Measurements from ENCODE around the gene KRTAP10-2.
"Not testable (repeated sequence)": the region's sequence is repeated elsewhere in the genome, so short reads cannot be mapped to it uniquely, and the experiment has no call there.

KRTAP10-2 gene, protein sequence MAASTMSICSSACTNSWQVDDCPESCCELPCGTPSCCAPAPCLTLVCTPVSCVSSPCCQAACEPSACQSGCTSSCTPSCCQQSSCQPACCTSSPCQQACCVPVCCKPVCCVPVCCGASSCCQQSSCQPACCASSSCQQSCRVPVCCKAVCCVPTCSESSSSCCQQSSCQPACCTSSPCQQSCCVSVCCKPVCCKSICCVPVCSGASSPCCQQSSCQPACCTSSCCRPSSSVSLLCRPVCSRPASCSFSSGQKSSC

DNA sequence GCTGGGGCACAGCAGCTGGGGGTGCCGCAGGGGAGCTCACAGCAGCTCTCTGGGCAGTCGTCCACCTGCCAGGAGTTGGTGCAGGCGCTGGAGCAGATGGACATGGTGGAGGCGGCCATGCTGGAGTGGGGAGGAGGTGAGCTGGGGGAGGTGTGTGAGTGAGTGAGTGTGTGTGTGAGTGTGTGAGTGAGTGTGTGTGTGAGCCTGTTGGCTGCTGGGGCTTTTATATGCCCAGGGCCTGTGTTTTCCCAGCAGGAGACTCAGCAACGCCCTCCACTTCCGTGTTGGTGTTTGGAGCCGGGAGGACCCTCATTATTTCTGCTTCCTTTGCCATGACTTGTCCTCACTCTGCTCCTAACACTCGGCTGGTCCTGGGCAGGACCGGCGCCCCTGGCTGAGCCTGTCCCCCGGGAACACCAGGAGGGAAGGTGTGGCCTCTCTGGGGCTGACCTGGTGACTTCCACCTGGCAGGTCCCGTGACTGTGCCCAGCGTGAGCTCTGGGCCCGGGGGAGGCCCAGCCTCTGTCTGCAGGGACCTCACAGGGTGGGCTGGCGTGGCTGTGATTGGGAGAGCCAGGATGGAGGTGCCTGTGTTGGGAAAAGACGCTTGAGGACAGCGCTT, at the start of gene KRTAP10-2:
Gene KRTAP10-2, minus strand, starts transcription at position 166 of the 622 bp plus-strand sequence. Its CDS starts 47 bp downstream, at position 119.
- DNase-seq: no peak

DNA sequence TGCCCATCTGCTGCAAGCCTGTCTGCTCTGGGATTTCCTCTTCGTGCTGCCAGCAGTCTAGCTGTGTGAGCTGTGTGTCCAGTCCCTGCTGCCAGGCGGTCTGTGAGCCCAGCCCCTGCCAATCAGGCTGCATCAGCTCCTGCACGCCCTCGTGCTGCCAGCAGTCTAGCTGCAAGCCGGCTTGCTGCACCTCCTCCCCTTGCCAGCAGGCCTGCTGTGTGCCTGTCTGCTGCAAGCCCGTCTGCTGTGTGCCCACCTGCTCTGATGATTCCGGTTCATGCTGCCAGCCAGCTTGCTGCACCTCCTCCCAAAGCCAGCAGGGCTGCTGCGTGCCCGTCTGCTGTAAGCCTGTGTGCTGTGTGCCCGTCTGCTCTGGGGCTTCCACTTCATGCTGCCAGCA, 49.8 kb upstream of the KRTAP10-2 start:
- not testable (repeated sequence) for DNase-seq

DNA sequence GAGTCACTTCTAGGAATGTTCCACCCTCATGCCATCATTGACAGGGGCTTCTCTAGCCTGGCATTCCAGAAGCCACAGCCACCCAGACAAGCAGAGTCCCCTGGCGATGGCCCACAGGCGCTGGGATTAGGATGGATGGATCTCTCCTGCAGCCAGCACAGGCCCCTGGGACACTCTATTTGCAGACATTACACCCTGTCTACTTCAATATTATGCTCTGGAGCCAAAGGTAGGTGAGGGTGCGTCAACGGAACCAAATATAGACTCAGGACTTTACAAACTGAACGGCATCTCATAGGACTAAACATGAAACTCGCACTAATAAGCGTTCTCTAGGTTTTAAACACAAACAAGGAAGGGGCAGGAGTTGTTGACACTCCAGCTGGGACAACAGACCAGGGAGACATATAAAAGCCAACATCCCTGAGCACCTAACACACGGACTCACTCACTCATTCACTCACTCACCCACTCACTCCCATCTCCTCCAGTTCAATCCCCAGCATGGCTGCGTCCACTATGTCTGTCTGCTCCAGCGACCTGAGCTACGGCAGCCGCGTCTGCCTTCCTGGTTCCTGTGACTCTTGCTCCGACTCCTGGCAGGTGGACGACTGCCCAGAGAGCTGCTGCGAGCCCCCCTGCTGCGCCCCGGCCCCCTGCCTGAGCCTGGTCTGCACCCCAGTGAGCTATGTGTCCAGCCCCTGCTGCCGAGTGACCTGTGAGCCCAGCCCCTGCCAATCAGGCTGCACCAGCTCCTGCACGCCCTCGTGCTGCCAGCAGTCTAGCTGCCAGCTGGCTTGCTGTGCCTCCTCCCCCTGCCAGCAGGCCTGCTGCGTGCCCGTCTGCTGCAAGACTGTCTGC, 49.0 kb upstream of the KRTAP10-2 start, which contains the start of gene KRTAP10-7:
Gene KRTAP10-7, plus strand, starts transcription at position 480 of the 861 bp plus-strand sequence. Its CDS starts 25 bp downstream, at position 505.
- DNase-seq: not testable (repeated sequence)

DNA sequence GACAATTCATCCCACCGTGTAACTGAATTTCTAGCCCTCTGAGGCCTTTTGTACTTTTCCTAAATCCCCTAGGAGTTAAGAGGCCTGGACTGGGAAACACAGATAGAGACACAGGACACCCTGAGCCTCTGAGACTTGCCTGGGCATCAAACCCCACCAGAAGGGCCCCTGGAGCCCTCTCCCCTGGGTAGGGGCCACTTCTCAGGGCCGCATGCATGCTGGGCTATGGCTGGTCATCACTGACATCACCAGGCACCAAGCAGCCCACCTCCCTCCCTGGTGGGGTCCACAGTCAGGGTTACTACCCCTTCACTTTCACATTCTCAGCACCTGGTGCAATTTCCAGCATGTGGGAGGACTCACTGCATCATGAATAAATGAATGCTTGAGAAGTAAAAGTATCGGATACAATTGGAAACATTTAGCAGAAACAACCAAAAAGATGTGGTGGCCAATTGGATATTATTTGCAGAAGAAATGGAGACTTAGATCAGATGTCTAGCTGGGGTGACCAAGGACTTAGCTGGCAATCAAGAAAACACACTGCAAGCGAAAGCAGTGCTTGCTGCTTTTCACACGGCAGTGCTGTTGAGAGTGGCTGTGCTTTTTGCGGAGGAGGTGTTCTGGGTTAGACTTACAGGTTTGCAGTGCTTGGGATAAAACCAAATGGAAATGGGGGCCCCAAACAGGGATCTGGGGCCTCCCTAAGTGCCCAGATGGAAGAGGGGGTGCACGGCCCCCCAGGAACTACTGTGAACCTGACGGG, 48.1 kb upstream of the KRTAP10-2 start:
- no peak for DNase-seq

DNA sequence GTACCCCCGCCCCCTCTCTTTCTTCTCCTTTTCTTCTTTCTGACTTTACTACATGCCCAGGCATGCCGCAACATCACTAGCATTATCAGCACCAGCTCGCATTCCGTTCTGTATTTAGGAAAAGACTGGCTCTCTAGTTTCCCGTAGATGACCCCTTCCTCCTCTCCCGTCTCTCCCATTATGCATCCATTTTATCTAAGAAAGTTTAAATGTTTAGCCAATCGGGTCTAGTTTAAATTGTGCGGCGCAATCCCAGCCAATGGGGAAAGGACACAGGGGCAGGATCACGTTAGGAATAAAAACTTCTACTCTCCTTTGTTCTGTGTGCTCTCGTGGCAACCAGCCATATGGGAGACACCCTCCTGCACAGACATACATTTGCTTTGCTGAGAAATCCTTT, 46.8 kb upstream of the KRTAP10-2 start:
- DNase-seq: no peak

DNA sequence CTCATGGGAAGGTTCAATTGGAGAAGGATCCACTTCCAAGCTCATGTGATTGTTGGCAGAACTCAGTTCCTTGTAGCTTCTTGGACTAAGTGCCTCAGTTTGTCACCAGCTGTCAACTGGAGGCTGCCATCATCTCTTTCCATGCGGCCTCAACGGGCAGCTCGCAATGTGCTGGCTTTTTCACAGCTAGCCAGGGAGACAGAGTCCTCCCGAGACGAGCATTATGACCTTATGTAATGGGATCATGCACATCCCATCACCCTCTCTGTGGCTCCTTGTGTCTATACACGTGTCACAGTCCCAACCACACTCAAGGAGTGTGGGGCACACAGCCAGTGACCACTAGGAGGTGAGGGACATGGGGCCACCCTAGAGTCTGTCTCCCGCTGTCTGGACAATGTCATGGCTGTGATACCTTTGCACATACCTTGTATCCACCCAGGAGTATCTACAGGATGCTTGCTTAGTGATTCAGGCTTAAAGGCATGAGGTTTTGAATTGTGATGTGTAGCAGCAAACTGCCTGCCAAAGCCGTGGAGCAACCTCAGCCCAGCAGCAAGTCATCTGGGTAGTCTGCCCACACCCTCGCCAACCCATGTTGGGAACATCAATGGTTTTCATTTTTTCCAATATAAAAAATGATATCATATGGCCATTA, 44.9 kb upstream of the KRTAP10-2 start:
- no peak for DNase-seq

DNA sequence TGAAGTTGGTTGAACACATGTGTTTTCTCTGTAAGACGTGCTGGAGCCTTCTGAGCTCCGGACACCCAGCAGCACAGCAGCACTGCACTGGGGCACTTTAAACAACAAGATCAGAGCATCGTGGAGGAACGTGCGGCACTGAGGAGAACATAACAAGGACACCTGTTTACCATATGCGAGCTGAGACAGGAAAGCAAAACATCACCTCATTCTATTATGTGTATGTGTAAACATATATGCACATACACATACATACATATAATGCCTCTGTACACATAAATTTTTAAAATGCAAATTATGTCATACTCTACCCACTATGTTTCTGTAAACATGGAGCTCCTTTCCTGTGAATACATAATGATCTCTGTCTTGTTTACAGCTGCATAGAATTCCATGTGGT, 44.2 kb upstream of the KRTAP10-2 start:
- no peak for DNase-seq

DNA sequence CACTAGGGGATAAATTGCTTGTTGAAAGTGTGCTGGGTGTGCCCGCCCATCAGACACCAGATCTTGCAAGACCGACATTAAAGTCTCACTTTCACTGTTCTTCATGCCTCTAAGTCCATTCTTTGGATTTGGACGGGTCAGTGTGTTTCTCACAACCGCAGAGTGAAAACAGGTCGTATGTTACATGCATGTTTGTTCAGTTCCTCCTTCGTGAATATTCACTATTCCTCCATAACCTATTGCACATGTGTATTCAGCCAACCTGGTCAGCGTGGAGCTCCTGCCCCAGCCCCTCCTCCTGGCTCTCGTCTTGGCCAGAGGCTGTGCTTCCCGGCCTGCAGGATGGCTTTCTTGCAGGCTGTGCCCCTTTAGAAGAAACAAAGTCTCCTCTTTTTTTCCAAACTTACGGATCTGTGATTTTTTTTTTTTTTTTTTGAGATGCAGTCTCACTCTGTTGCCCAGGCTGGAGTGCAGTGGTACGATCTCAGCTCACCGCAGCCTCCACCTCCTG, 43.2 kb upstream of the KRTAP10-2 start:
- DNase-seq: no peak

DNA sequence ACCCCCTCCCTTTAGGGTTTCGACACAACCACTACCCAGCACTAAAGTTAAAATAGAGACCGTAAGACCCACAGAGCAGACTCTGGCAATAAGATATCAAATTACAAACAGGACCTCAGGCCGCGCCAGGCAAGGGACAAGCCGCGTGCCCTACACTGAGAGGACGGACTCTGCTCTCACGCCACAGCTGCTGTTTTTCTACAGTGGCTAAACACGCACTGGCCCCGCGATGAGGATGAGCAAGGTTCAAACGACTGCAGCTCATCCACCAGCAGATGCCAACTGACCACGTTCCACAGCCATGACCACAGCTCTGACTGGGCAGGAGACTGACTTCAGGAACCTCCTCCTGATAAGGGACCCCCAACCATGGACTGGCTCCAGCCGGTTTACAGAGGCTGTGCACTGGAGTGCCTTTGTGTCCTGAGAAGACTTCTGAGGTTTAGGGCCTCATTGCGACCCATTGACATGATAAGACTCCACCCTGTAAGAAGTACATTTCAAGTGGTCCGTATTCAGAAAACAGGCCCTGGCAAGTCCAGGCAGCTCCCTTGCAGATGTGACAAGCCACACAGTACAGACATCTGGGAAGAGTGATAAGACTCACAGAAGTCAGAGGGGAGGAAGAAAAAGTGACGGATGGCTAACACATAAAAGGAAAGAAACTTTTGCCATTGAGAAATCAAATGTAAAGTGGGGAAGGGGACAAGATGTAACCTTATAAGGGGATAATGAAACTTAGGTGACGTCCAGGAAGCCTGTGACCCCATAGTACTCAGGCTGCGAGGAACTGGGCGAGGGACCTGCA, 42.5 kb upstream of the KRTAP10-2 start:
- no peak for DNase-seq

DNA sequence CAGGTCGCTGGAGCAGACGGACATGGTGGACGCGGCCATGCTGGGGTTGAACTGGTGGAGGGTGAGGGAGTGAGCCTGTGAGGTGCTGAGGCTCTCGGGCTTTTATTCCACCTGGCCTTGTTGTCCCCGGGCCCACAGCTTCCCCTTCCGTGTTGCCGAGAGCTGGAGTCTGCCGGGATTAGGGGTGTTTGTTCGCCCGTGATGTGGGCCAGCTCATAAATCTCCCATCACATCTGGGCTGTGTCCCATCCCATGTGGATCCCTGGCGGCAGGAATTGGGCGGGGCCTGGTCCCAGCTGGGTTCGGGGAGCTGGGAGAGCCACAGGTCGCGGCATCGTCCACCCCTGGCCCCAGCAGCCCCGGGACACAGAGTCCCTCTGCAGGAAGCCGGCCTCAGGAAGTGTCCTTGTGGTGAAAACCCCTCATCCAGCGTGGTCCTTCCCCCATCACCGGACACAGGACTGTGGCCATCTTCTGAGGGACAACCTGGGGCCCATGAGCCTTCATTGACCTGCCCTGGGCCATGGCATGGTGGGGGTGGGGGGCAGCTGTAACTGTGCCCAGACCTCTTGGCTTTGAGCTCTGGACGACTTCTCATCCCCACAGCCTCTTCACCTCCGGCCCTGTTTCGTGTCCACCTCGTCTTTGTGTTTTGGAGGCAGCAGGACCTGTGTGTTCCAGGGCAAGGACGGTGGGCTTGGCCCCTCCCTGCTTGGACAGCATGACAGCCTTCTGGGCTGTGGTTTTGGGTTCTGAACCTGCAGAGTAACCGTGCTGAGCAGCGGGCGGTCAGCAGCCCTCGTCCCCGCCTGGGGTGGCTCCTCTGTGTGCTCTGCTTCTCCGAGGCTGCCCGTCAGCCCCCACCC, 41.4 kb upstream of the KRTAP10-2 start, which contains the start of gene KRTAP10-6:
Gene KRTAP10-6, minus strand, starts transcription at position 60 of the 866 bp plus-strand sequence. Its CDS starts 21 bp downstream, at position 39.
- DNase-seq: no peak

DNA sequence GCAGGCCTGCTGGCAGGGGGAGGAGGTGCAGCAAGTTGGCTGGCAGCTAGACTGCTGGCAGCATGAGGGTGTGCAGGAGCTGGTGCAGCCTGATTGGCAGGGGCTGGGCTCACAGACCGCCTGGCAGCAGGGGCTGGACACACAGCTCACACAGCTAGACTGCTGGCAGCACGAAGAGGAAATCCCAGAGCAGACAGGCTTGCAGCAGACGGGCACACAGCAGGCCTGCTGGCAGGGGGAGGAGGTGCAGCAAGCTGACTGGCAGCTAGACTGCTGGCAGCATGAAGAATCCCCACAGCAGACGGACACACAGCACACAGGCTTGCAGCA, 40.5 kb upstream of the KRTAP10-2 start:
- DNase-seq: not testable (repeated sequence)

DNA sequence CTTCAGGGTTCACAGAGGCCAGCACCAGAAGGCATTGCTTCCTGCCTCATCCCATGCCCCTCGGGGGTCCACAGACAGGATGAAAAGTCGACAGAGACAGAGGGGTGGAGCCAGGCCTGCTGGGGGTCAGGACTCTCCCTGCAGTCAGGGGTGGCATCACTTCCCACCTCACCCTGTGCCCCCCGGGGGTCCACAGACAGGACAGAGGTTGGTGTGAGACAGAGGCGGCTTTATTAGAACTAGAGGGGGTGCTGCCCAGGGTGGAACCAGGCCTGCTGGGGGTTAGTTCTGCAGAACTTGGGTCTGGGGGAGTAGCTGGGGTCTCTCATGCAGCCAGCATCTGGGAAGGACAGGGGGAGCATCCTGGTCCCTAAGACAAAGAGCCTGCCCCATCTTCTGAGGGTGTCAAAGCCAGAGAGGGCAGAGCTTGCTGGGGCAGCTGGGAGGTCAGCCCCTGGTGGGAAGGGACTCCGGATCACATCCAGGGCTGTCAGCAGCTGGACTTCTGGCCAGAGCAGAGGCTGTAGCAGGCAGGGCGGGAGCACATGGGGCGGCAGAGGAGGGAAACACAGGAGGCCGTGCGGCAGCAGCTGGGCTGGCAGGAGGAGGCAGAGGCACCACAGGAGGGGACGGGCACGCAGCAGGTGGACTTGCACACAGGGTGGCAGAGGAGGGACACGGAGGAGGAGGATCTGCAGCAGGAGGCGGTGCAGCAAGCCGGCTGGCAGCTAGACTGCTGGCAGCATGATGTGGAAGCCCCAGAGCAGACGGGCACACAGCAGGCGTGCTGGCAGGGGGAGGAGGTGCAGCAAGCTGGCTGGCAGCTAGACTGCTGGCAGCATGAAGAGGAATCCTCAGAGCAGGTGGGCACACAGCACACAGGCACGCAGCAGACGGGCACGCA, 39.8 kb upstream of the KRTAP10-2 start:
- DNase-seq: not testable (repeated sequence)

DNA sequence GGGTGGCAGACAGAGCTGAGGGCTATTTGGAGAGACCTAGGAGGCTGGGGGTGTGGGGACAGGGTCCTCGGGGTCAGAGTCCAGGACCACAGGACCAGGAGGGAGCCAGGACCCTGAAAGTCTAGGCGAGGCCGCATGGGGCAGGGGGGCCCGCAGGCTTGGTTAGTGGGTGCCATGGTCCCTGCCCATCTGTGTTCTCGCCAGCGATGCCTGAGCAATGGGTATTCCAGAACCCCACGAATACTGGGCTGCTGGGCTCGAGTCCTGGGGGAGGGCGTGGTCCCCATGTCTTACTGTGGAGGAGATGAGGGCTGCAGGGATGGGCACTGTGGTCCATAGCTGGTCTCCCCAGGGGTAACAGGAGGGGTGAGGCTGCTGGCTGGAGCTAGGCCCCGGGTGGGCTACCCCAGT, 39.0 kb upstream of the KRTAP10-2 start:
- no peak for DNase-seq

DNA sequence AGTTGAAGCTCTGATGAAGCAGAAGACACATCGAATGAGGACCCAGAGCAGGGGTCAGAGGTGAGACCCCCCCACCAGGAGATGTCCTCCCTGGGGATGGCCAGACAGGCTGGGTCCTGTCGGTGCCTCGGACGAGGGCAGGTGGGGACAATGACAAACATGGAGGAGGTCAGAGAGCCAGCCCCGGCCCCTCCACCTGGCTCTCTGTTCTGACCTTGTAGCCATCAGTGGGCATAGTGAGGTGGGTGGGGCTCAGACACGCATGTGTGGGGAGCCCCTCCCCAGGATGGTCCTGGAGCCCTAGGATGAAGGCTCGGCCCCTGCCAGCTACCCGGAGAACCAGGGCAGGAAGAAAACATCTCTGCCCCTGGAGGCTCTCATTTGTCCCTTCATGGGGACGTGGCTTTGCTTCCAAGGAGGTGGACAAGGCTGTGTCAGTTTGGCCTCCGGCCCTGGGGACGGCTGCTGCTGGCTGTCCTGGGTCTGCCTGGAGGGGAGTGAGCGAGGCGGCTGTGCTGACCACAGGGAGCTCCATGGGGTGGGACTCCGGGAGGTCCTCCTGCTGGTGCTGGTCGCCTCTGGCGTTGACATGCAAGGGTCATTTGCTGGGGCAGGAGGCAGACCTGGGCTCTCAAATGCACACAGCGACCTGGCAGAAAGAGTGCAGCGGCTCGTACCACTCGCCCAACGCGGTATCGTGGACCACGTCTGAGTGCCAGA, 38.4 kb upstream of the KRTAP10-2 start:
- DNase-seq: no peak

DNA sequence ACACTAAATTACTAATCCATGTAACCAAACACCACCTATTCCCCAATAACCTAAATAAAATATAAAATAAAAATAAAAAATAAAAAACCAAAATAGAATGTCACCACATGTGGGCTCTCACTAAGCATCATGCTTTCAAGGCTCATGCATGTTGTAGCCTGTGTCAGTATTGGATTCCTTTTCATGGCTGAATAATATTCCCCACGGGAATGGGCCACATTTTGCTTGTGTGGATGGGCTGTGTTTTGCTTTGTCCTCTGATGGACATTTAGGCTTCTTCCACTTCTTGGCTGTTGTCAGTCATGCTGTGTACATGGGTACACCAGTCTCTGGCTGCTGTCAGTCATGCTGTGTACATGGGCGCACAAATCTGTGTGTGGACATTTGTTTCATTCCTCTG, 37.8 kb upstream of the KRTAP10-2 start:
- DNase-seq: no peak

DNA sequence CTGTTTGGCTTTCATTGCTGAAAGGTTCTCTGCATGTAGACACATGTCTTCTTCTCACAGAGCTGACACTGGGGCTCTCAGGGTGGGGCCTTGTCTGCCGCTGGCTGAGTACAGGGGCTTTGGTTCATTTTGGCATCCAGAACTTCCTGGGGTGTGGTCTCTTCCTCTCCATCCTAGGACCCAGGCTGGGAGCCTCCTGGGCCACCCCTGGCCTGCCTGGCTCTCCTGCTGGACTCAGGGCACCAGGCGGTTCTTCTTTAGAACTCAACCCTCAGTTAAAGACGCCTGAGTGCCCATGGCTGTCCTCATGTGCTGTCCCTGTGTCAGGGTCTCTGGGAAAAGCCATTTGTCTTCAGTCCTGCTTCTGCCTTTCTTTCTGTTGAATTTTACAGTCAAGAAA, 34.6 kb upstream of the KRTAP10-2 start:
- DNase-seq: no peak

DNA sequence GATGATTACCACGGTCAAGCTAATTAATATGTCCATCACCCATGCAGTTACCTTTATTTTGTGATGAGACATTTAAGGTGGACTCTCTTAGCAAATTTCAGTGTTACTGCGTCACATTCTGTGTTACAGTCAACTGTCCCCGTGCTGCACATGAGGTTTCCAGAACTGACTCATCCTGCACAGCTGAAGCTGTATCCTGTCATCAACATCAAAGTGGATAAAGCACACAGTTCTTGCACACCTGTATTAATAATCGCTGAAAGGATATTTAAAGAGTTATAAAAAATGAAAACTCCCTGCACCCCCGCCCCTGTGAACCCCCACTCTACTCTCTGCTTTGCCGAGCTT, 32.5 kb upstream of the KRTAP10-2 start:
- DNase-seq: no peak

All from anterior cingulate cortex (tissue), 58 donors.